HCT116 (cell line): ENCODE results near the gene NCOA5. TPM values are rescaled to one million over a fixed set of nuclear protein-coding genes. Genes with fewer than 3 reads are reported as not detected.

ENCODE experiments used
- ATAC-seq: fragments of 200-7000 bp; cut with Tn5 transposase; 2 replicates; pipeline ENCODE4 v1.9.1; 2020; ENCODE audit warnings: mild to moderate bottlenecking, moderate library complexity
- BruUV-seq: library from RNA; stranded (reverse); fragments of 400-500 nt; replicated peaks from 2 replicates; lab custom pipeline; 2021; lab: Mats Ljungman, UMichigan
- CTCF ChIA-PET: fragments of 300-600 bp; sonication (Branson Sonifier 250); formaldehyde crosslinking; loops from one replicate; lab custom pipeline; 2021; ENCODE audit warnings: antibody characterized with exemption; lab: Charles Lee
- POLR2A ChIA-PET: fragments of 300-600, 350-600 bp; sonication (Branson Sonifier 250); formaldehyde crosslinking; loops from one replicate; lab custom pipeline; 2021; ENCODE audit warnings: antibody characterized with exemption; lab: Charles Lee
- RAD21 ChIA-PET, 2 experiments: fragments of 300-600 bp; sonication (Branson Sonifier 250); formaldehyde crosslinking; loops; one replicate each; lab custom pipeline; 2023; ENCODE audit warnings: low total read pairs in 2 of 2; ENCODE audit not compliant: uncharacterized antibody in 2 of 2, unreplicated experiment in 2 of 2, low non-redundant PET in 1 of 2; lab: Charles Lee
- DNase-seq: peaks from one replicate; pipeline ENCODE4 v3.0.0-alpha.2; 2010; ENCODE audit warnings: low read depth, low spot score
- H2AFZ ChIP-seq: fragments of 200-600 bp; shearing (Covaris generic), sonication (generic); 2 replicates; pipeline ENCODE4 v1.6.1; 2017; ENCODE audit warnings: low read depth, mixed run types, mixed read lengths, antibody characterized with exemption, low read length; ENCODE audit not compliant: poor library complexity, severe bottlenecking
- H3K27ac ChIP-seq: 2 replicates; pipeline ENCODE4 v1.5.1; 2012; ENCODE audit warnings: low read depth, low read length
- H3K27me3 ChIP-seq: fragments of 200-600 bp; sonication (generic); 2 replicates; pipeline ENCODE4 v1.6.1; 2016; ENCODE audit warnings: mixed run types, low read length, mixed read lengths; ENCODE audit not compliant: insufficient read depth
- H3K36me3 ChIP-seq, 2 experiments: fragments of 200-500 bp in 1 of 2; fragments of 200-600 bp in 1 of 2; sonication (Bioruptor generic) in 1 of 2; sonication (generic) in 1 of 2; 2 replicates each; pipeline versions ENCODE4 v1.5.1 to v1.6.1; 2014 to 2016; ENCODE audit warnings: low read length in 2 of 2, inconsistent platforms in 1 of 2, mixed read lengths in 1 of 2, mixed run types in 1 of 2; ENCODE audit not compliant: insufficient read depth in 2 of 2, control insufficient read depth in 1 of 2
- H3K4me1 ChIP-seq, 2 experiments: fragments of 200-600 bp in 1 of 2; sonication (generic) in 1 of 2; 2 replicates each; pipeline versions ENCODE4 v1.5.1 to v1.6.1; 2012 to 2017; ENCODE audit warnings: low read length in 2 of 2, inconsistent platforms in 1 of 2, mild to moderate bottlenecking in 1 of 2, mixed read lengths in 1 of 2, mixed run types in 1 of 2, moderate library complexity in 1 of 2; ENCODE audit not compliant: insufficient read depth in 2 of 2, control insufficient read depth in 1 of 2
- H3K4me2 ChIP-seq: fragments of 200-600 bp; sonication (generic); 2 replicates; pipeline ENCODE4 v1.6.1; 2017; ENCODE audit warnings: mixed run types, low read length, mixed read lengths
- H3K4me3 ChIP-seq, 2 experiments: fragments of 200-600 bp in 1 of 2; sonication (generic) in 1 of 2; replicated peaks in 1 of 2; 2 replicates each; pipeline ENCODE4 v1.5.1; 2011 to 2016; ENCODE audit warnings: low read length in 2 of 2, control low read depth in 1 of 2, low read depth in 1 of 2, mild to moderate bottlenecking in 1 of 2, mixed read lengths in 1 of 2, mixed run types in 1 of 2
- H3K79me2 ChIP-seq: fragments of 200-600 bp; sonication (generic); 2 replicates; pipeline ENCODE4 v1.6.1; 2017; ENCODE audit warnings: mild to moderate bottlenecking, mixed run types, low read length, moderate library complexity, mixed read lengths; ENCODE audit not compliant: insufficient read depth
- H3K9ac ChIP-seq: fragments of 200-600 bp; sonication (generic); 2 replicates; pipeline ENCODE4 v1.6.1; 2016; ENCODE audit warnings: low read length, mixed read lengths
- H3K9me2 ChIP-seq: fragments of 200-600 bp; sonication (generic), shearing (Covaris generic); 2 replicates; pipeline ENCODE4 v1.6.1; 2017; ENCODE audit warnings: mixed run types, mild to moderate bottlenecking, moderate library complexity; ENCODE audit not compliant: insufficient read depth
- H3K9me3 ChIP-seq, 2 experiments: fragments of 200-500 bp in 1 of 2; fragments of 200-600 bp in 1 of 2; sonication (Bioruptor generic) in 1 of 2; sonication (generic) in 1 of 2; 2 replicates each; pipeline ENCODE4 v1.6.1; 2014 to 2017; ENCODE audit warnings: low read length in 2 of 2, mixed read lengths in 2 of 2, inconsistent platforms in 1 of 2, low read depth in 1 of 2, mild to moderate bottlenecking in 1 of 2, mixed run types in 1 of 2, moderate library complexity in 1 of 2; ENCODE audit not compliant: control insufficient read depth in 1 of 2, insufficient read depth in 1 of 2
- H4K20me1 ChIP-seq: fragments of 200-600 bp; sonication (generic), shearing (Covaris generic); 2 replicates; pipeline ENCODE4 v1.6.1; 2017; ENCODE audit warnings: mixed run types, mild to moderate bottlenecking, moderate library complexity; ENCODE audit not compliant: insufficient read depth
- ATF3 ChIP-seq: IDR thresholded peaks from 2 replicates; pipeline ENCODE4 v1.6.1; 2012
- EGR1 ChIP-seq: IDR thresholded peaks from 2 replicates; pipeline ENCODE4 v1.6.1; 2012; ENCODE audit warnings: low read depth
- ELF1 ChIP-seq: IDR thresholded peaks from 2 replicates; pipeline ENCODE4 v1.6.1; 2012; ENCODE audit warnings: low read depth, borderline replicate concordance
- MAX ChIP-seq: IDR thresholded peaks from 2 replicates; pipeline ENCODE4 v1.6.1; 2012
- RAD21 ChIP-seq: IDR thresholded peaks from 2 replicates; pipeline ENCODE4 v1.6.1; 2012; ENCODE audit warnings: low read depth, mild to moderate bottlenecking
- REST ChIP-seq: IDR thresholded peaks from 2 replicates; pipeline ENCODE4 v1.6.1; 2012; ENCODE audit warnings: low read depth
- SP1 ChIP-seq: IDR thresholded peaks from 2 replicates; pipeline ENCODE4 v1.6.1; 2012; ENCODE audit warnings: low read depth
- ZNF274 ChIP-seq: fragments of 200-500 bp; sonication (Bioruptor generic); IDR thresholded peaks from 2 replicates; pipeline ENCODE4 v1.6.1; 2014; ENCODE audit warnings: mild to moderate bottlenecking, low read depth, low read length, inconsistent platforms
- intact Hi-C: fragments of 100-400 bp; cut with micrococcal nuclease; formaldehyde crosslinking; loops from 2 replicates; pipeline ENCODE4 v1.10.0; 2022
- total RNA-seq: library from RNA; stranded (reverse); gene quantifications from one replicate; pipeline ENCODE4 v1.2.1, GENCODE V29; 2021; ENCODE audit not compliant: unreplicated experiment

The NCOA5 gene
- total RNA-seq, 1 experiment from 2014 or later, result 31.6 TPM

GRCh38 chr20:46111028-46111835, 21.5 kb upstream of the NCOA5 start (continued):
- TF ChIP-seq SP1 (no peak), REST (no peak), ELF1 (no peak), MAX (no peak), RAD21 (no peak)

- Histone ChIP-seq H3K9ac (no peak overlapping the region), H3K9me3 (no peaks in the 10 kb centered on the region), H3K4me3 (no peak overlapping the region), H2AFZ (no peak overlapping the region), H3K36me3 (no peaks in the 10 kb centered on the region), H3K27ac (no peak overlapping the region), H3K27me3 (peaks cover 17% of the 10 kb centered on the region; the same call in 1 of the 2 replicates), H4K20me1 (no peaks in the 10 kb centered on the region), H3K4me2 (no peak overlapping the region), H3K4me1 (no peaks in the 10 kb centered on the region), H3K79me2 (no peaks in the 10 kb centered on the region), H3K9me2 (no peaks in the 10 kb centered on the region)
- ChIA-PET CTCF (no interaction called here), RAD21 (no interaction called here), POLR2A (no interaction called here)
- intact Hi-C loops, result no loop called here
- ATAC-seq (no peak), DNase-seq (no peak)
- TF ChIP-seq EGR1 (no peak), ZNF274 (no peak), MAX (no peak), ELF1 (no peak), ATF3 (no peak)
- BruUV-seq, result no TSS peak
Measured at GRCh38 chr20:46108976-46109375, 19.2 kb upstream of the NCOA5 start.
